COR-L47 (cell line): ENCODE results near the gene BMP15.

ENCODE experiments used
- DNase-seq: peaks from one replicate; lab custom pipeline; 2025; lab: John Stamatoyannopoulos, UW

Gene BMP15

DNA sequence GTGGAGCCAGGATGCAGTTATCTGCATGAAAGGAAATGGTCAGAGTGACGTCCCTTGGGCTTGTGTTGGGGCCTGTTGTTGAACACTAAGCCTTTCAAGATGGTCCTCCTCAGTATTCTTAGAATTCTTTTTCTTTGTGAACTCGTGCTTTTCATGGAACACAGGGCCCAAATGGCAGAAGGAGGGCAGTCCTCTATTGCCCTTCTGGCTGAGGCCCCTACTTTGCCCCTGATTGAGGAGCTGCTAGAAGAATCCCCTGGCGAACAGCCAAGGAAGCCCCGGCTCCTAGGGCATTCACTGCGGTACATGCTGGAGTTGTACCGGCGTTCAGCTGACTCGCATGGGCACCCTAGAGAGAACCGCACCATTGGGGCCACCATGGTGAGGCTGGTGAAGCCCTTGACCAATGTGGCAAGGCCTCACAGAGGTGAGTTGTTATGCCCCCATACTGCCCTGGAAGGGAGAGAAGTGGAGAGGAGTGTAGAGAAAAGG lies at the start of gene BMP15:
BMP15 (plus strand) TSS at position 51 of the 492 bp plus-strand sequence; CDS start at position 100, 49 bp downstream.
- no peak for DNase-seq

DNA sequence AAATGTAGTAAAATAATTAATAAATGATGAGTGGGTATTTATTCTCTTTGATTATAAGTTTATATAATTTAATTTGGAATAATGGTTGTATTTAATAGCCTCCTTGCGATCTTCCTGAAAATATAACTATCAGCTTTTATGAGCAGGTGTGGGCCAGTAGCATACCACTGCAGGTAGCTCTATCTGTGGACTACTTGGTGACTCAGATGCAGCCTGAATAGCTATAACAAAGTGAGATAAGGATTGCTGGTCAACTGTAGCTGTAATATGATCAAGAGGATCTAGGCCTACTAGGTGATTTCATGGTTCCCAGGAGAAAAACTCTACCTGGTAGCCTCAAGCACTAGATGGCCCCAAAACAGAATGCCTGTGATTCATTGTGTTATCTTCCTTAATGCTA lies 47.1 kb upstream of the BMP15 start:
- no peak for DNase-seq

DNA sequence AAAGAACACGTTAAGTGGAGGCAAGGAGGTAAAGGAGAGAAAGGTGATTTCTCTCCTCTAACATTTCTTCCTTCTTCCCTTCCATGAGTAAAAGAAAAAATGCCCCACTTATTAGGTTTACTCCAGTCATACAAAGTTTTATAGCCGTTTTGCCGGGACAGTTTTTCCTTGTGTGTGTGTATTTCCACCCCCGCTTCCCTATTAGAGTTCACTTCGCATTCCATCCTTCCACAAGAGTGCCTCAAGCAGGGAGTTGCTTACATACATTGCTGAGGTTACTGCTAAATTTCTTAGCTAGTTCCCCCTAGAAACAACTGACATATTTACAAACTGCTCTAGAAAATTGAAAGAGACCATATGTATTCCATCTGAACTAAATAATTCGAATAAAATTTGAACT lies 45.2 kb upstream of the BMP15 start:
- no peak for DNase-seq

GRCh38 chrX:50871922-50872453 lies 38.5 kb upstream of the BMP15 start:
- no peak for DNase-seq

DNA sequence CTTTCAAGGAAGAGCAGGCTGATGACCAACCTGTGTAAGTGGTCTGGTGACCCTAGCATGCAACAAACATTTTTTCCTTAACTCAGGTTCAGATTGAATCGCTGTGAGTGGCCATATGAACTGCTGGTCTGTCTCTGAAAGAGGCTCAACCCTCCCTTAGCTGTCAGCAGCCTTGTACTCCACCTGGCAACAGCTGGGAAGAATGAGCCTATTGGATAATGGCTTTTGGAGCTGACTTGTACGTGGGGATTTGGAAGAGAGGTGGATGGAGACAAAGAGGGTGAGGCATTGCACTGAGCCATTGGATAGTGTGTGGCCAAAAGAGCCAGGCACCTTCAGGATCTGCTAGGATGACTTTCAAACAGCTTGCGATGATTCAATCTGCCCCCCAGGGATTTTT lies 35.7 kb upstream of the BMP15 start:
- DNase-seq: no peak

- DNase-seq: no peak
These were observed 34.0 kb upstream of the BMP15 start for GRCh38 chrX:50876551-50876950.

DNA sequence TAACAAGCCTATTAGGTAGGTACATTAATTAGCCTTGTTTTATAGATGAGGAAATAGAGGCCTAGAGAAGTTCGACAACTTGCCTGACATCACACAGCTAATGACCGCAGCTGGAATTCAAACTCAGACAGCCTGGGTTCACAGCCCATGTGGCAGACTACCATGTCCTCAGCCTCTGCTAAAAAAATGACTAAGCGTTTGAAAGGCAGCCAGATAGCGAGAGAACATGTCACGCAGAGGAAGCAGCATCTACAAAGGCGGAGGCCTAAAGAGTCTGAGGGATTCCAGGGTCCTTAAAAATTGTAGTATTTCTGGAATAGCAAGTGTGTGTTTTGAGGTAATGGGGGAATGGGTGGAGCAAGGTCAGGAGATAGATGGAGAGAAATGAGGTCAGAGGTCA lies 33.2 kb upstream of the BMP15 start:
- no peak for DNase-seq

GRCh38 chrX:50881028-50881427 lies 29.5 kb upstream of the BMP15 start:
- DNase-seq: no peak

GRCh38 chrX:50888884-50889283 lies 21.7 kb upstream of the BMP15 start:
- no peak for DNase-seq

- DNase-seq: no peak
These were observed 21.0 kb upstream of the BMP15 start for GRCh38 chrX:50889582-50889981.

DNA sequence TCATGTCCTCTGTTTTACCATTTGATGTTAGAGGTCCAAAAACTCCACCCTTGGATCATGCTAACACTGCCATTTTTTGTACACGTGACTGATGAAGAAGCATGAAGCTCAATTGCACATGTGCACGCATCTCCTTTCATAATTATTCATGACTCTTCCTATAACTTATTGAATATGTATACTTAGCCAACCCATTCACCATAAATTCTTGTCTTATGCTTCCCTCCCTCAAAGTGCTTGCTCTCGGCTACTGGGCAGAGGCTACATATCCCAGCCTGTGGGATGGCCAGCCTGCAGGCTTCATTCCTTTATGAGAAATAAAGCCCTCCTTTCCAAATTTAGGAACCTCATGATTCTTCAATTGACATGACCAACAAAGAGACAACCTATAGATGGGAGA lies 17.5 kb upstream of the BMP15 start:
- DNase-seq: no peak

- no peak for DNase-seq
These were observed 17.1 kb upstream of the BMP15 start for GRCh38 chrX:50893466-50893865.

DNA sequence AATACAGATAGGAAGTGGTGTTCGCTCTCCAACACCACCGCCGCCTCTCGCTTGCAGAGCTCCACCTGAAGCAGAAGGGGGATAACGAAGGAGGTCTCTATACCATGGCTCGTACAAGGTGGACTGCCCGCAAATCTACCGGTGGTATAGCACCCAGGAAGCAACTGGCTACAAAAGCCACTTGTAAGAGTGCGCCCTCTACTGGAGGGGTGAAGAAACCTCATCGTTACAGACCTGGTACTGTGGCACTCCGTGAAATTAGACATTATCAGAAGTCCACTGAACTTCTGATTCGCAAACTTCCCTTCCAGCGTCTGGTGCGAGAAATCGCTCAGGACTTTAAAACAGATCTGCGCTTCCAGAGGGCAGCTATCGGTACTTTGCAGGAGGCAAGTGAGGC lies 5.2 kb upstream of the BMP15 start:
- no peak for DNase-seq

- DNase-seq: no peak
These were observed 3.0 kb downstream of the BMP15 start for GRCh38 chrX:50913520-50913919.

GRCh38 chrX:50920132-50920531 lies 9.6 kb downstream of the BMP15 start:
- no peak for DNase-seq

- DNase-seq: no peak
These were observed 16.6 kb downstream of the BMP15 start for GRCh38 chrX:50927127-50927526.

- DNase-seq: no peak
These were observed 31.1 kb downstream of the BMP15 start for GRCh38 chrX:50941638-50942037.

- no peak for DNase-seq
These were observed 31.9 kb downstream of the BMP15 start for GRCh38 chrX:50942471-50942870.

GRCh38 chrX:50952406-50952805 lies 41.9 kb downstream of the BMP15 start:
- no peak for DNase-seq

DNA sequence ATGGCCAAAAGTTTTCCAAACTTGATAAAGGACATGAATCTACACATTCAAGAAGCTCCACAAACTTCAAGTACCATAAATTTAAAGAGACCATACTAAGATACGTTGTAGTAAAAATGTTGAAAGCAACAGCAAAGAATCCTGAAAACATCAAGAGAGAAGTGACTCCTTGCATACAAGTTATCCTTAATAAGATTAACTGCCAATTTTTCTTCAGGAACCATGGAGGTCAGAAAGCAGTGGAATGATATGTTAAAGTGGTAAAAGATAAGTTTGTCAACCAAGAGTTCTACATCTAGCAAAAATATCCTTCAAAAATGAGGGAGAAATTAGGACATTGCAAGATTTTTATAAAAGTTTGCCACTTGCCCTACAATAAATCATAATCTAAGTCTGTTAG lies 43.3 kb downstream of the BMP15 start:
- no peak for DNase-seq

- no peak for DNase-seq
These were observed 51.6 kb downstream of the BMP15 start for GRCh38 chrX:50962156-50962555.

GRCh38 chrX:50963842-50964241 lies 53.3 kb downstream of the BMP15 start:
- no peak for DNase-seq
